ES-I3 (cell line): Measurements from ENCODE around the gene ARL6IP1.
A peak's percentile ranks its signal among the peaks of the same experiment; 100 is the strongest.
"Not testable (repeated sequence)": the region's sequence is repeated elsewhere in the genome, so short reads cannot be mapped to it uniquely, and the experiment has no call there.

ENCODE experiments used
- H3K36me3 ChIP-seq: 2 replicates; pipeline ENCODE4 v1.6.1; 2013; ENCODE audit warnings: mild to moderate bottlenecking, low read length, control low read depth, moderate library complexity; ENCODE audit not compliant: insufficient read depth
- H3K4me1 ChIP-seq: 2 replicates; pipeline ENCODE4 v1.6.1; 2013; ENCODE audit warnings: mild to moderate bottlenecking, control low read depth, low read length; ENCODE audit not compliant: insufficient read depth
- H3K9ac ChIP-seq: 2 replicates; pipeline ENCODE4 v1.6.1; 2013; ENCODE audit warnings: low read depth, mild to moderate bottlenecking, low read length, moderate library complexity
- H3K9me3 ChIP-seq: 2 replicates; pipeline ENCODE4 v1.6.1; 2013; ENCODE audit warnings: mild to moderate bottlenecking, low read length, moderate library complexity; ENCODE audit not compliant: control insufficient read depth, insufficient read depth

Gene ARL6IP1

GRCh38 chr16:18759598-18760520, 41.5 kb downstream of the ARL6IP1 start:
- not testable (repeated sequence) for H3K9me3 ChIP-seq, H3K36me3 ChIP-seq, H3K4me1 ChIP-seq
- H3K9ac ChIP-seq = peak overlapping the region; percentile 20; the same call in 1 of the 2 replicates

GRCh38 chr16:18757960-18758660, 43.2 kb downstream of the ARL6IP1 start:
- not testable (repeated sequence) for H3K9me3 ChIP-seq

GRCh38 chr16:18756639-18757038, 44.7 kb downstream of the ARL6IP1 start:
- not testable (repeated sequence) for H3K9ac ChIP-seq, H3K4me1 ChIP-seq, H3K36me3 ChIP-seq, H3K9me3 ChIP-seq

More at GRCh38 chr16:18757960-18758660, 43.2 kb downstream of the ARL6IP1 start:
- H3K9ac ChIP-seq, H3K36me3 ChIP-seq, H3K4me1 ChIP-seq: not testable (repeated sequence)

- H3K4me1 ChIP-seq, H3K9ac ChIP-seq, H3K36me3 ChIP-seq, H3K9me3 ChIP-seq: not testable (repeated sequence)
These were observed 58.5 kb downstream of the ARL6IP1 start for GRCh38 chr16:18742870-18743269.
